GM18517 (cell line): ENCODE measurements around the gene CHN2.

Experiments used
- ATAC-seq: cut with Tn5 transposase; IDR thresholded peaks from one replicate; pipeline ENCODE4 v1.9.1; 2021; ENCODE audit warnings: mild to moderate bottlenecking, moderate library complexity; ENCODE audit not compliant: unreplicated experiment

Gene CHN2

DNA sequence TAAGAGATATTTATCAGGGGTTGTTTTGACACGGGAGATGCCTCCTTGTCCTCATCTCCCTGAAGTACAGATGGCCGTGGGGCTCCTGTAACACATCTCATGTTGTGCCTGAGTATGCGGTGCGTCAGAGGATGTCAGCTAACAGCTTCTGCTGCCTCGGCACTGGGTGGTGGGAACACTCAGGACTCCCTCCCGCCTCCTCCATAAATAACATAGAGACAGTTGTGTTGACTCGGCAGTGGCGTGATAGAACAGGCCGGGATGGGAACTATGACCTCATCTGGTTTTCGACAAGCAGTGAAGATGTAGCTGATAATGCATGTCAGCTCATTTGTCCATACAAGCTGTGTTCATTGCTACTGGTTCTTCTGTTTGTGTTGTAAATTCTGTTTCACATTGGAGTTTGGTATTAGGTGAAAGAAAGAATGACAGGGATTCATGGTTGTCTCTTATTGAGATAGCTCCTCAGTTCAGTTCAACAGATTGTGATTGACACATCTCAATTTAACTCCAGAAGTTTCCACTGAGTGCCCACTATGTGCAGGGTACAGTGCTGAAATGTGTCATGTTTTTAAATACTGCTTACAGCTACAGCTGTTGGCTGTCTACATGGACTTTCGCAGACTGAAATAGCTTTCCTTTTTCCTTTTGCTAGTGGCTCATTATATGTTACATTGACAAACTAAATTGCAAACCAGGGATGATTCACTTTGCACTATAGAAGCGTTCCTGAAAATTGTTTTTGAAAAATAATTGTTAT lies 87.4 kb downstream of the CHN2 start:
- ATAC-seq, result no peak

DNA sequence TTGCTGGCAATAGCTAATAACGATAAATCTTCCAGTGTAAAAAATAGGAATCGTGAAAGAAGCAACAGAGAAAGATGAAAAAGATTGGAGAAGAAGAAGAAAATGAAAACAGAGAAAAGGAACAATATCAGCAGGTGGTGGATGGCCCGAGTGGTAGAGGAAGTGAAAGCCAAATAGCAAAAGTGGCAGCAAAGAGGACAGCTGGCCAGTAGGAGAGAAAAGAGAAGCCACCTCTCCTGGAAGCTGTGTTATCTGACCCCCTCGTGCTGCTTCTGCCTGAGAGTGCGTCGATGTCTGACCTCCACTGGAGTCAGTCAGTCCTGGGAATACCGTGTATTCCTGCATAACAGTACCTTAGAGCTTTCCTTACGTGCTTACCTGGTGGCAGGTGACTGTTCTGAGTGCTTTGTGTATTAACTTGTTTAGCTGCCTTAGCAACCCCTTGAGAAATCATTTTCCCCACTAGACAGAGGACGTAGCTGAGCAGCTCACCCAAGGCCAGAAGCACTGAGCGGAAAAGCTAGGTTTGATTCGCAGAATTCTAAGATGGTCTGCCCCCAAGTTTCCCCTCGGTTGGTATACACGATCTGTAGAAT lies 88.3 kb downstream of the CHN2 start:
- no peak for ATAC-seq

DNA sequence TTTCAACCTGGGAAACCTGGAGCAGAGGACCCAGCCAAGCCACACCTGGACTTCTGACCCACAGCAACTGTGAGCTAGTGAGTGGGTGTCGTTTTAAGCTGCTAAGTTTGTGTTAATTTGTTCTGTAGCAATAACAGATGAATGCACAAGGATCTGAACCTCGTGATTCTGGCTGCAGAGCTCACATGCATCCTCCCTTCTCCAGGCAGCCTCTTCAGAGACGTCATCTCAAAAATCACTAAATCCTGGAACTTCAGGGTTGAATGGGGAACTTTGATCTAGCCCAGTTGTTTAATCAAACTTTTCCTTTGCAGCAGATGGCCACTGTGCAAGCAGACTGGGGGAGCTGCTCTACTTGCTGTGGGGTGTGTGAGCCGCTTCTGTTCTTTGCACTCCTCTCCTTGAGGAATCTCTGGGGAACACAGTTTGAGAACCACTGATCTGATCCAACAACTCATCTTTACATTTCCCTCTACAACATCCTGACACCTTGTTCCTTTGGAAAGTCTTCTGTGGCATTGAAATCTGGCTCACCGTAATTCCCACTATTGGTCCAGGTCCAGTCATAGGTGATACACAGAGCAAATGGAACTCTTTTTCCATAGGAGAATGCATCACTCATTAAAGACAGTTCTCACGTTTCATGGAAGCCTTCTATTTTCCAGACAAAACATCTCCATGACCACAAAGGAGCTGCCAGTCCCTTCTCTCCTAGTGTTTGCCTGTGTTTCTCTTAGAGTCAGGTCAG lies 90.3 kb downstream of the CHN2 start:
- ATAC-seq, result no peak

DNA sequence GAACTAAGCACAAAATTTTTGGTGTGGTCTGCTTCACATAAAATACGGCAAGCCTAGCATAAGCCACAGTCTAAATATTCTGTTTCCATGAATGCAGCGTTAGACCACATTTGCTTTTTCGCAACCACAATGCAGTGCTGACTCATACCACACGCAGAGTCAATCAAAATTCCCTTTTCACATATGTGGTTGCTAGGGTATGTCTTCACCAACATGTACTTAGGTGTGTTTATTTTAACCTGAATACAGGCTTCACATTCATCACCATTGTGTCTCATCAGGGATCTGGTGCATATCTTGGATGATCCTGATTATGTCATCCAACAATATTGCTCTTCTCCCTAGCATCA lies 90.8 kb downstream of the CHN2 start:
- no peak for ATAC-seq

DNA sequence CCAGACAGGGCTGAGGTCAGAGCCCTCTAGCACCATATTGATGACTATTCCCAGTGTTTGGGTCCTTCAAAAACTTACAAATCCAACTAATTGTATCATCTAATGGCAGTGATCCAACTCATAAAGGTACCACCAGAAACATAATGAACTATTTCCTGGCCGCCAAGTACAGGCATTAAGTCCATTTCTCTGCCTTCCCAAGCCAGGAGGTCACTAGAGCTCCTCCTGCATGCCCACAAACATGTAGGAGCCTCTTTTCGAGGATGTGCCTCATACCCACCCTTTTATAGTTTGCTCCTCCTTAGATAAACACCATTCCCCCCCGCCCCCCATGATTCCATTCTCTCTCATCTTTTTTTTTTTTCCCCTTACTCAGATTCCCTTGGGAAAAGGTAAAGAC lies 91.3 kb downstream of the CHN2 start:
- ATAC-seq, result no peak

DNA sequence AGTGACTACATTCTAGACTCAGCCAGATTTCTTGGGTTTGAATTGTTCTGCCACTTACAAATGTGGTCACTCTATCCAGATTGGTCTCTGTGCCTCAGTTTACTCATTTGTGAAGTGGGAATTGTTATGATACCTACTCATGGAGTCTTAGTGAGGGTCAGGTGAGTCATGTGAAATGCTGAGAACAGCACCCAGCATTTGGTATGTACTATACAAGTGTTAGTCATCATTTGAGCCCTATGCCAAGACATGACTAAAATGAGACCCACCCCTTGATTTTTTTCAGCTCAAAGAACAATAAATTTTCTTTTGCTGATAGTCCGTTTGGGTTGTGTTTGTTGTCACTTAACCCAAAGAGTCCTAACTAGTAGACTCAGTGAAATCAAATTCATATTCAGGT lies 92.8 kb downstream of the CHN2 start:
- ATAC-seq, result no peak

DNA sequence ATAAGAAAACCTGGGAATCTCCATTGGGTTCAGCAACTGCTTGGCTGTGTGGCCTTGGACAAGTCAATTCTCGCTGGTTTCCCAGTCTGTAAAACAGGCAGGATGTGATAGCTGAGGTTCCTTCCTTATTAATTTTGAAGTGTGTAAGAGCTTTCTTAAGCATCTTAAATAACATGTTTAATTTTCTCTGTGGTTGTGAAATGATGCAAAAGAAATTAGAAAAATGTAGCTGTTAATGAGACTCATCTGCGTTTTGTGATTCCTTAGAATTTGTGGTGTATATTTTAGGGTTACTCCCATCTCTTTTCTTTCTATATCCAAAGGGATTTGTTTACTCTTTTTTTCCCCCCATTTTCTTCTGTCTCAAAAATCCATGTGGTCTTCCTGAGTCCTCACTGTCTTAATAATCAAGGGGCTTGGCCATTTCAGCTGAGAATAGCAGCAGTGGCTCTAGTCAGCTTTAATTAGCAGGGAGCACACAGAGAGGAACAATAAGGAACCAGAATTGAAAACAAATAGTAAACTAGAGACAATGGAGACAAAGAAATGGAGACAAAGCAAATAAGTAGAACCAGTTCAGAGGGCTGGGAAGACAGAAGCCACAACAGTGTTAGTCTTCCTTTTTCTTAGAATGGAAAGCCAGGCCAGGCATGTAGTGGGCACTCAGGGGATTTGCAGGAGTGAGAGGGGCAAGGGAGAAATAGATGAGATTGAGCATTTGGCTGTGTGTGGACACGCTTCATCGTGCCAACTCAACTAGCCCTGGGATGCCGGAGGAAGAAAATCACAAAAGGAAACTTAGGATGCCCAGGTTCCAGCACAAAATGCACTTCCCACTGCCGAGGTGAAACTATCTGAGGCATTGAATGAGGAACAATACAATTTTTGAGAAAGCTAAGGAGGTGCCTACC lies 93.9 kb downstream of the CHN2 start:
- ATAC-seq, result no peak

DNA sequence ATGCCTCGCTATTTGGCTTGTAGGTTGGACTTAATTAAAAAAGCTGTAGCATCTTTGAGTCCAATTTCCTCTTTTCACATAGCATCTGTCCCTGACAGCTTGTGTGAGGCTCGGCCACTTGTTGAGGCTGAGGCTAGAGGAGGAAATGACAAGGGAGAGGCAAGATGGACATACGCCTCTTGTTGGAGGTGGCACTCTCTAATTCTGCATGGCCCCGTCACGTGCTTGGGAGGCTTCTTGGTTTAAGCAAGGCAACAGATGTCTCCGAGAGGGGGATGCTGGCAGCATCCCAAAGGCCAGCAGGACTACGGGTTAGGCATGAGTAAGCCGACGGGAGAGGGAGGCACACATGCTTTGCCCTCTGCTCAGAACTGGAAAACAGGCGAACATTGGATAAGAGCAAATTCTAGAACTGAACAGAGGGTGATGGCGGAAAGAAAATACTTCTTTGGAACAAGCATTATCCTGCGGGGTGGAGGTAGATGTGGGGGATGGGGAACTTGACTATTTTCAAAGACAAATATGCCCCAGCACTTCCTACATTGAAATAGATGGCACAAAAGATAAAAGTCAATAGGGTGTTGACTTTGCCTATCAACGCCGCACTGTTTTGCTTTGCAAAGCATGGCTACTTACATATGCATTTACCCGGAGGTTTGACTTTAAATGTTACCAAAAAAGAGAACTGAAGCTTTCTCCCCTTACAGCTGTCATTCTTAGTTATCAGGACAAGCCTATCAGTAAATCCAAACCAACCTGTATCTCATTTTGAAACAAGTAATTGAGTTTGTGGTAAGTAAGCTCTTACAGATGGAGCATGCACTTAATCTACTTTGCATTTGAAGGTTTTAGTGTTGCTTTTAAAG lies 94.8 kb downstream of the CHN2 start:
- peak; percentile 73 for ATAC-seq

DNA sequence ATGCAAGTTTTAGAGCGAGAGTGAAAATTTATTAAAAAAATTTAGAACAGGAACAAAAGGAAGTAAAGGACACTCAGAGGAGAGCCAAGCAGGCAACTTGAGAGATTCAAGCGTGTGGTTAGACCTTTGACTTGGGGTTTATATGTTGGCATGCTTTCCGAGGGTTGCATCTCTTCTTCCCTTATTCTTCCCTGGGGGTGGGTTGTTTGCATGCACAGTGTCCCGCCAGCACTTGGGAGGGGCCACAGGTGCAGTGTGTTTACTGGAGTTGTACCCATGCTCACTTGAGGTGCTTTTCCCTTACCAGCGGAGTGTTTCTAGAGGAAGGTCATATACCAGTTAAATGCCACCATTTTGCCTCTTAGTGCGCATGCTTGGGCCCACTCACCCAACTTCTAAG lies 96.3 kb downstream of the CHN2 start:
- ATAC-seq, result no peak

DNA sequence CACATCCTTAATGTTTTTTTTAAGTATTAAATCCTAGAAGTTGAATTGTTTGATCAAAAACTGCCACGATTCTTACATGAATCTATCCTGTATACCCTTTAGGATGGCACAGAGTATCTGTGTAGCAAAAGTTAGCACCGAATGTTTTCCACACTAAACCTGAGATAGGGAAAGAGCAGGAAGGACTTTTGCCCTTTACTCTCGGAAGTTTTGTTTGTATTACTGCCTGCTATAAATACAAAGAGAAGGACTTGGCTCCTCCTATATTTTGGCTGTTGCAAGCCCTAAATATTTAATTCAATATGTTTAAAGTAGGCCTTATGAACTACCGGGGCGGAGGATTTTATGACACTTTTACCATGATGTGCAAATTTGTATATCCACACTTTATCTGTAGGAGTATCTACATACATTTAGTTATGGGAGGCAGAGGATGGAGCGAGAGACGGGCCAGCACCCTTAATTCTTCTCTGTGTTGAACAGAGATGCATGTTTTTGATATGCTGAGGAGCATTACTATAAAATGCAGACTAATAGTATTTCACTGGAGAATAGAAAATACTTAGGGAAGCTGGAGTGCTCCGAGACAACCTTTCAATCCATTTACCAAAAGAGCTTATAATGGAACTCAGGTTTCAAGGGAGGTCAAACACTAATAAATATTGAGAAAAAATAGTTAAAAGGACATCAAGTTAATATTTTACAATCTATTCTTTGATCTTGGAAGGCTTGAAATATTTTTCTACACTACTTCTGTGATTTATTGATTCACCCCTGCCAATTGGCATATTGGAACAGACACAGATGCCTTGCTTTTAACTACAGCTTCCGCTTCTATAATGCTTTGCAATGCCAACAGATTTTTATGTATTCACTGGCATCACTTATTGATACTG lies 97.4 kb downstream of the CHN2 start:
- no peak for ATAC-seq

DNA sequence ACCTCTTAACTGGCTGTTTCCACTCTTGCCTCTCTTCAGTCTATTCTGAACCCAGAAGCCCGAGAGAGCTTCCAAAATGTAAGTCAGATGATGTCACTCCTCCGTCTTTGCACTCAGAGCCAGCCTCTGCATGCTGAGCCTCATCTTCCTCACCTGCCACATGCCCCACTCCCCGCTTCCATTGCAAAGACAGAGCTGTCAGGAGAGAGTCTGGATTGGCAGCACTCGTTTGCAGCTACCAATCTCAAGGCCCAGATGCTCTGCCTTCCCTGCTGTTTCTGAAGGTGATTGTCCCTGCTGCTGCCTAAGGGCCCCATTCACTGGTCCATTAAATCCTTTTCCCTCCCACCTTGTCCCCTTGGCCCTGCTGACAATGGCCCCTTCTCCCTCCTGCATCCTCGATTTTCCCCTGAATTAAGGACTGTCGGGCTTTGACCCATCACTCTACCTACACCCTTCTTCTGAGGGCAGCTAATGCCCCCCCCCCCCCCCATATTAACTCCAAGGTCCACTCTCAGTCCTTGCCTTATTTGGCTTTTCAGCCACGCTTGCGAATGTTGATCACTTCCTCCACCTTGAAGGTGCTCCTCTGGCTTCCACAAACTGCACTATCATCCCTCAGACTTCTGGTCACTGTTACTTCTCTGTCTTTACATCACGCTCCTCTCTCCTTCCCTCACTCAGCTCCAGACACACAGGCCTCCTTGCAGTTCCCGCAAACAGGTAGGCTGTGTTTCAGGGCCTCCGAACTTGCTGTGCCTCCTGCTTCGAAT lies 98.5 kb downstream of the CHN2 start:
- ATAC-seq, result no peak

DNA sequence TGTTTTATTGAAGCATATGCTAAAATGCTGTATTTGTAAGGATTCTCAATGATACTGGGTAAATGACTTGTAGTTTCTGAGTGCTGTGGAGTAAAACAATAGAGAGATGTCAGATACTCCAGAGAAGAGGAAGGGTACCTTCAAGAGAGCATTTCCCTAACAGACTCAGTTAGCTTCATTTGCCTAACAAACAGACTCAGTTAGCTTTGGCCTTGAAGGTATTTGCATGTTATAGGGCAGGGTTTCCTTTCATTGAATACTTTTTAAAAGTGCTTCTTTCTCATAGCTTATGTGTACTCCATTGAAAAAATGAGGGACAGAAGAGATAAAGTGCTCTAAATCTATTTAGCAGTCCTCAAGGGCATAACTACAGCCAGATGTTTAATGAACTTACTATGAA lies 101.8 kb downstream of the CHN2 start:
- no peak for ATAC-seq

DNA sequence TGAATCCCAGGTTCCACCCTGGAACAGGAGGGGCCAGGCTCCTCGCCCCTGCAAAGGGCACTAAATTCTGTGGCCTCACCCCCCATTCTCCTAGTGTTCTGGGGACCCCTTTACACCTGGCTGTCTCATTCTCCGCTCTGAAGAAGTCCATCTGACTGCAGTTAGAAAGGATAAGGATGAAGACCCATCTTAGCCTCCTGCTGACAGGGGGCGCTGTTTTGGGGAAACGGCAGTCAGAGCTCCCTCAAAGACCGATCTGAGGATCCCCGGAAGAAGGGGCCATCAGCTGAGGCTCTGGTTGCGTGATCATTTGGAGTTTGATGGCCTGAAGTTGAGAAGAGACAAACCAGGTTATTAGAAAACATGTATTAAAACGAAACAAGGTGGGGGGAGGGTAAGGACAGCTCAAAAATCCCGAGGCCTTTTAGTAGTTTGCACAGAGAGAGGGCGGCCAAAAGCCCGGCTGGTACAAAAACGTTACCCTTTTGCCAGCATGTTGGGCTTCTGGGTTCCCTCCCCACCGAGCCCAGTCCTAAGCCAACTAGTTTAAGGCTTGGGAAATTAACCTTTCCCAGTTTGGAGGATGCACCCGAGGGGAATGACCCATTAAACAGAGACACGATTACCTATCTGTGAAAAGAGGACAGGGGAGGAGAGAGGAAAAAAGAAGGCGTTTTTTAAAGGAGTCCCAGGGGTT lies 102.8 kb downstream of the CHN2 start:
- no peak for ATAC-seq

DNA sequence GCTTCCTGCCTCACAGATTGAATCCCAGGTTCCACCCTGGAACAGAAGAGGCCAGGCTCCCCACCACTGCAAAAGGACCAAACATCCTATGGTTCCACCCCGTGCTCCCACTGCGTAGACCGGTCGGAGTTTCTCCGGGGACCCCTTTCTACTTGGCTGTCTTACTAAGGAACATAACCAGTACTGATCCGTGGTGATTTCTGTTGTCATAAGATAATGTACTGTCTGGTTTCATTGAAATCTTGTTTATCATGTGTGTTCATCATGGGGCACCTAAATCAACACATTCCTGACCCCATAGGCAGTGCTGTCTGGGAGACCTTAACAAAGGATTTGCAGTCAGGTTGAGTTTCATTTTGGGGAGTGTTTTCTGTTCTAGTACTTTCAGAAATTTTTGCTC lies 104.5 kb downstream of the CHN2 start:
- no peak for ATAC-seq

DNA sequence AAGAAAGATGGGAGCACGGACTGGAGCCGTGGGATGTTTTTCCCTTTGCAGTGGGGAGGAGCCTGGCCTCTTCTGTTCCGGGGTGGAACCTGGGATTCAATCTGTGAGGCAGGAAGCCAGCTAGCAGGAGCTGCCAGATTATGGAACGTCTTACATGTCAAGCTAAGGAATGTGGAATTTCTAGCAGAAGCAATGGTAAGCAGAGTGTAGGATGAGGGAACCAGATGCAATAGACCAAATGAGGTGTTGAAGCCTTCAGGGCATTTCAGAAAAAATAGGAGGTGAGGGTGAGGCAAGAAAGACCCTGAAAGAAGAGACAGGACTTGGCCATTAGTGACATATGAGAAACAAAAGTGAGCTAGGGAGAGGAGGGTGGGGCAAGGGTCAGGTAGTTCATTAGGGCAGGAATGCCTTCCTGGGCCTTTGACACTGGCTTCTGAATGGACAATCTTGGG lies 105.5 kb downstream of the CHN2 start:
- ATAC-seq, result no peak

DNA sequence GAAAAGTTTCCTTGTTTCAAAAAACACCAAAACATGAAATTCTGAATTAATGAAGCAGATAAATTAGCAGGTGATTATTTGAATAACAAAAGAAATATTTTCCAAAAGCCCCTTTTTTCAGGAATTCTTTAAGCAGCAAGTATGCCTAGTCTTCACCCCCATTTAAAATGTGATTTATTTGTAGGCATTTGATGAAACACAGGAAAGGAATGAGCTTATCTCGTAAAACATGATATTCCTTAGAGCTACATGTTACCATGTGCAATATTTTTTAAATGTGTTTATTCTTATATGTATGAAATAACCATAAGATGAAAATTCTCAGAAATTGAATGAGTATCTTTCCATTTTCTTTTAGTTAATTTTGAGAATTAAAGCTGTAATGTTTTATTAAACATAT lies 106.1 kb downstream of the CHN2 start:
- no peak for ATAC-seq

DNA sequence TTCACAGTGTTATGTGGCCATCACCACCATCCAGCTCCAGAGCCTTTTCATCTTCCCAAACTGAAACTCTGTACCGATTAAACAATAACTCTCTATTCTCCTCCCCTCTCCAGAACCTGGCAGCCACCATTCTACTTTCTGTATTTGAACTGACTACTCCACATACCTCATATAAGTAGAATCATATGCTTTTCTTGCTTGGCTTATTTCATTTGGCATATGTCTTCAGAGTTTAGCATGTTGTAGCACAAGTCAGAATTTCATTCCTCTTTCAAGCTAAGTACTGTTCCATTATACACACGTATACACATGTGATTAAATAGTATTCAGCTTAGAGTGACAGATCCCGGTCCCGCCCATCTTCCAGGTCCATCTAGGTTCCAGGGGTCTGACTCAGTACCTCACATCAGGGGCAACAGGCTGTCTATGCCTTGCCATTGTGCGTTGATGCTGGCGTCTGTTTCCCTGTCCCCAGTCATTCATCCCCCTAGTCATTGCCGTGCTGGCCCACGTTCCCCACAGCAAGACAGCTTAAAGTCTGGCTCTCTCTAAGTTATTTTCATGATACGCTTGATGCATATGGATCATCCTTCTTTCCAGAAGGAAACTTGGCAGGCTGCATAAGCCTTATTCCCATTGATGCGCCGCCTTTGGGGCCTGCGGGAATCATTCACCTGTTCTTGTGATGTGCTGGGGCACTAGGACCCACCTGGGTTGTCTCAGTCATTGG lies 108.3 kb downstream of the CHN2 start:
- ATAC-seq, result no peak
